Suprapubic skin (tissue), 4 donors: ENCODE results near the gene CASP2. TPM values are rescaled to one million over a fixed set of nuclear protein-coding genes. Genes with fewer than 3 reads are reported as not detected.

ENCODE experiments used
- DNase-seq, 2 donors: peaks; one replicate each; pipeline ENCODE4 v3.0.0-alpha.2; 2019; ENCODE audit warnings: low spot score in 2 of 2
- H3K27ac ChIP-seq: fragments of 200-600 bp; sonication (generic); one replicate; pipeline ENCODE4 v1.5.1; 2019
- H3K27me3 ChIP-seq: fragments of 200-600 bp; sonication (generic); one replicate; pipeline ENCODE4 v1.5.1; 2019
- H3K36me3 ChIP-seq: fragments of 200-600 bp; sonication (generic); one replicate; pipeline ENCODE4 v1.5.1; 2019
- H3K4me1 ChIP-seq: fragments of 200-600 bp; sonication (generic); one replicate; pipeline ENCODE4 v1.5.1; 2019
- H3K4me3 ChIP-seq: fragments of 200-600 bp; sonication (generic); one replicate; pipeline ENCODE4 v1.5.1; 2019; ENCODE audit warnings: mild to moderate bottlenecking
- H3K9me3 ChIP-seq: fragments of 200-600 bp; sonication (generic); one replicate; pipeline ENCODE4 v1.5.1; 2019
- CTCF ChIP-seq, 2 donors: fragments of 200-600 bp in 1 of 2; fragments of 450-650 bp in 1 of 2; sonication (generic) in 1 of 2; IDR thresholded peaks; one replicate each; pipeline ENCODE4 v1.5.1; 2016 to 2019; ENCODE audit warnings: antibody characterized with exemption in 2 of 2, mild to moderate bottlenecking in 1 of 2, moderate library complexity in 1 of 2
- EP300 ChIP-seq: sonication (generic); formaldehyde crosslinking; IDR thresholded peaks from one replicate; pipeline ENCODE4 v1.6.1; 2017; ENCODE audit warnings: antibody characterized with exemption
- POLR2A ChIP-seq, 2 donors: fragments of 450-650 bp; IDR thresholded peaks; one replicate each; pipeline ENCODE4 v1.6.1; 2017; ENCODE audit warnings: antibody characterized with exemption in 2 of 2, mild to moderate bottlenecking in 2 of 2, moderate library complexity in 2 of 2
- POLR2AphosphoS5 ChIP-seq, 3 donors: sonication (generic); formaldehyde crosslinking; IDR thresholded peaks; one replicate each; pipeline ENCODE4 v1.6.1; 2017; ENCODE audit warnings: antibody characterized with exemption in 3 of 3
- WGBS: methylation state at CpG from one replicate; pipeline ENCODE4 v1.1.5; 2018; 5-methylcytosine and 5-hydroxymethylcytosine counted together
- total RNA-seq, 4 donors: library from RNA; depleted of rRNA; stranded (reverse); fragments of >200 nt; gene quantifications; one replicate each; pipeline ENCODE4 v1.1.0, GENCODE V29; 2016

The CASP2 gene
- total RNA-seq, 4 donors from 2014 or later = 13.7 to 36.5 (median 25.3) TPM

- TF ChIP-seq CTCF (IDR thresholded peaks at IDR 0.05) (no peak), POLR2AphosphoS5 (IDR thresholded peaks at IDR 0.05) (no peak), POLR2A (IDR thresholded peaks at IDR 0.05) (no peak)
- peaks cover 4% of the 10 kb centered on the region for H3K4me1 ChIP-seq
- H3K36me3 ChIP-seq = no peaks in the 10 kb centered on the region
- 87% methylated on average over 3 of the region's 3 CpGs for WGBS
- H3K9me3 ChIP-seq = no peaks in the 10 kb centered on the region
- no peak for DNase-seq
- H3K27me3 ChIP-seq = no peaks in the 10 kb centered on the region
- H3K4me3 ChIP-seq = no peak overlapping the region
- no peak overlapping the region for H3K27ac ChIP-seq
Measured at GRCh38 chr7:143243614-143244013, 44.5 kb upstream of the CASP2 start.

DNA sequence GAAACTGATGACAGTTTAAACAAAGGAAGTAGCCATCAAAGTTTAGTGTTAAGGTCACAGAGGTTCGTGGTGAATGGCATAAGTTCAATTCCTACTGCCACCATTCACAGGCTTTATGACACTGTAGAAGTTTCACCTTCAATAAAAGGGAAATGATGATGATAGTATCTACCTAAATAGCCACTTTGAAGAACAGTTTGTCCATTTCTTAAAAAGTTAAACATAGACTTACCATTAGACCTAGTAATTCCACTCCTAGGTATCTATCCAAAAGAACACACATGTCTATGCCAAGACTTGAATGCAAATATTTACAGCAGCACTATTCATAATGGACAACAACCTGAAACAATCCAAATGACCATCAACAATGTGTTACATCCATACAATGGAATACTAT lies 43.8 kb upstream of the CASP2 start:
- Histone ChIP-seq H3K27me3 (no peaks in the 10 kb centered on the region), H3K4me3 (no peak overlapping the region), H3K4me1 (peaks cover 4% of the 10 kb centered on the region), H3K27ac (no peak overlapping the region), H3K36me3 (no peaks in the 10 kb centered on the region), H3K9me3 (no peaks in the 10 kb centered on the region)
- 47% methylated on average over 1 of the region's 1 CpG for WGBS
- TF ChIP-seq POLR2A (IDR thresholded peaks at IDR 0.05) = no peak
- no peak for TF ChIP-seq CTCF (IDR thresholded peaks at IDR 0.05)
- no peak for TF ChIP-seq EP300
- no peak for TF ChIP-seq POLR2AphosphoS5 (IDR thresholded peaks at IDR 0.05)
- DNase-seq = no peak

DNA sequence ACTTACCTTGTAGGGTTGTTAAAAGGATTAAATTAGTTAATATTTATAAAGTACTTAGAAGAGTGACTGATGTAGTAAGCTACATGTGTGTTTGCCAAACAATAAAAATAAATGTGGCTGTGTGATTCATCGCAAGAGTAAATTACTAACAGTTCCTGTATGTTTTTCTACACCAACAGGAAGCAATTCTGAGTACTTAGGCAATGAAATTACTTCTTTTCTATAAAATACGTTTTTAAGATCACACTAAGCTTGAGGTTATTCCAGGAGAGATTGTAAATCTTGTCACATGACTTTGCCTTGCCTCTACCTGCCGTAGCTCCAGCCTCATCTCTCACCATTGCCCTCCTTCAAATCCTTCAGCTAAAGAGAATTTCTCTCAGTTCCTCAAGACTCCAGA lies 43.0 kb upstream of the CASP2 start:
- H3K27me3 ChIP-seq = no peaks in the 10 kb centered on the region
- WGBS = 22% methylated on average over 3 of the region's 3 CpGs
- no peaks in the 10 kb centered on the region for H3K36me3 ChIP-seq
- no peak overlapping the region for H3K27ac ChIP-seq
- H3K9me3 ChIP-seq = no peaks in the 10 kb centered on the region
- H3K4me3 ChIP-seq = no peak overlapping the region
- TF ChIP-seq CTCF (IDR thresholded peaks at IDR 0.05) (no peak), EP300 (no peak), POLR2A (IDR thresholded peaks at IDR 0.05) (no peak), POLR2AphosphoS5 (IDR thresholded peaks at IDR 0.05) (no peak)
- H3K4me1 ChIP-seq = peaks cover 4% of the 10 kb centered on the region
- DNase-seq = no peak

GRCh38 chr7:143247372-143247771 lies 40.8 kb upstream of the CASP2 start:
- 56% methylated on average over 1 of the region's 1 CpG for WGBS

DNA sequence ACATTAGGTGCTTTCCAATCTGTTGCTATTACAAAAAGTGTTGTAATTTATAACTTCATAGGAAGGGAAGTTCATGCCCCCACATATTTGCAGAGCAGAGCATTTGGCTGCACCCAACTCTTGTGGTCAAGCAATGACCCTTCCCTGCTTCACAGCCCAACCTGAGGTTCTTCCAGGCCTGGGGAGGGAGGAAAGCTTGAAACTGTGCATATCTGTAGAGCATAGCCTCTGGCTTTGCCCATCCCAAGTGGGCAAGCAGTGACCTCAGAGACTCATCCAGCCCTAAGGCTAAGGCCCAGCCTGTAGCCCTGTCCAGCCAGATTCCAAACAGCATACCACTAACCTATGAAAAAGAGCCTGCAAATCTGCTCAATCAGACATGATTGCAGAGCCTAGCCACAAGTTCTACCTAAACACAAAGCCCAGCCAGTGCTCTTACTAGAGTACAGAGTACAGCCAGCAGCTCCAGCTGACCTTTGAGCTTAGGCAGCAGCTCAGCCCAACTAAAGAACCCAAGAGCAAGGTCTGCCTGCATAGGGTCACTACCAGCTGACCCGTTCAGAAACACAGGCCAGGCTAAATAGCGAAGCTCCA lies 39.3 kb upstream of the CASP2 start:
- TF ChIP-seq CTCF (IDR thresholded peaks at IDR 0.05) (no peak), POLR2A (IDR thresholded peaks at IDR 0.05) (no peak), EP300 (no peak), POLR2AphosphoS5 (IDR thresholded peaks at IDR 0.05) (no peak)
- Histone ChIP-seq H3K4me3 (no peak overlapping the region), H3K27me3 (no peaks in the 10 kb centered on the region), H3K36me3 (no peaks in the 10 kb centered on the region), H3K27ac (no peak overlapping the region), H3K4me1 (no peaks in the 10 kb centered on the region), H3K9me3 (no peaks in the 10 kb centered on the region)
- 81% methylated on average over 2 of the region's 2 CpGs for WGBS
- no peak for DNase-seq

More at GRCh38 chr7:143247372-143247771, 40.8 kb upstream of the CASP2 start:
- Histone ChIP-seq H3K27ac (no peak overlapping the region), H3K9me3 (no peaks in the 10 kb centered on the region), H3K27me3 (no peaks in the 10 kb centered on the region), H3K4me1 (no peaks in the 10 kb centered on the region), H3K36me3 (no peaks in the 10 kb centered on the region), H3K4me3 (no peak overlapping the region)
- DNase-seq = no peak
- TF ChIP-seq POLR2A (IDR thresholded peaks at IDR 0.05) = no peak
- TF ChIP-seq POLR2AphosphoS5 (IDR thresholded peaks at IDR 0.05) = no peak
- no peak for TF ChIP-seq CTCF (IDR thresholded peaks at IDR 0.05)
- TF ChIP-seq EP300 = no peak
